Inflammatory macrophage treated with lipopolysaccharide for 4 hours (primary cell): Measurements from ENCODE around the gene SLAIN2.

Source experiments
- DNase-seq: peaks from one replicate; pipeline ENCODE4 v3.0.0-alpha.2; 2020

SLAIN2 gene

DNA sequence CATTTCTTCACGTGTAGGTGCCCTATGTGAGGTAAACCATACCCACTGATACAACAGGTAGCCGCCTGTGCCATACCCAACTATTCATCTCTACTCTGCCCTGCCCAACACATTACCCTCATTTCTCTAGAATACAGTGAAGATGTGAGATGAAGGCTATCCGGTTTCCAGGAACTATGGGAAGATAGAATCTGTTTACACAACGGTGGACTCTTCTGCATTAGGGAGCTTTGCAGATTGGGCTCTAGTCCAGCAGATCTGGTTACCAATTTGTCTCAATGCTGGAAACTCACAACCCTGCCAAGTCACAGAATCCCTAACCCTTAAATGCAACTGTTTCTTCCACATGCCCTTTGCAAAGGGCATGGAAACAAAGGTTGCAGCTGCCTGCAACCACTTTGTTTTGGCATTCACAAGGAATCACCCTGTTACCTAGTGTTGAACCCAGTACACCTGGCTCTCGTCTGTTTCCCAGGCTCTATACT, 6.4 kb upstream of the SLAIN2 start:
- no peak for DNase-seq

DNA sequence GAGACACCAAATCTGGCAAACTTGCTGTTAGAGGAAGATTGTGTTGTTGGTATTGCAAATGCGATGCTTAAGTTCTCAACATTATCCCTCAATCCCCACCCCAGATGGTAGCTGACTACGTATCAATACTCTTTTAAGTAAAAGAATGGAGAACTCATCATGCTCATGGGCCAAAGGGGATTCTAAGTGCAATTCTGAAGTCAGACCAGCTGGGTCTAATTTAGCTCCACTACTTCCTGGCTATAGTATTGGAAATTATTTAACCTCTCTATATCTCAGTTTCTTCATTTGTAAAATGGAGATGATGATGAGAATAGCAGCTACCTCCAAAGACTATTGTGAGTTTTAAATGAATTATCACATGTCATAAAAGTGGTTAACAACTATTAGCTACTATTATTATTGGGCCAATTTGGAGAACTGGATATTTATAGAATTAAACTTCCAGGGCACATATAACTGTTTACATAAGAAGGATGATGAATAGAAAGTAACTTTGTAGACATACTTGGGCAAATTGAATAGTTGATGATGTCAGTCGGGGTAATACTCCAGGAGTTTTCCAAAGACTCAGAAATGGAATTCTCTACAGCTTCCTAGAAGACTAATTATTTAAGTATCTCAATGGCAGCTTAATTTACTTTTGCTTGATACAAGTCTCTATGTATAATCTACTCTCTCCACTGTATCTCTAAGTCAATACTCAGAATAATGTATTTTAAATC, 5.0 kb upstream of the SLAIN2 start:
- DNase-seq, result no peak

- peak; percentile 55 for DNase-seq
Measured at GRCh38 chr4:48337731-48338130, 3.6 kb upstream of the SLAIN2 start.

DNA sequence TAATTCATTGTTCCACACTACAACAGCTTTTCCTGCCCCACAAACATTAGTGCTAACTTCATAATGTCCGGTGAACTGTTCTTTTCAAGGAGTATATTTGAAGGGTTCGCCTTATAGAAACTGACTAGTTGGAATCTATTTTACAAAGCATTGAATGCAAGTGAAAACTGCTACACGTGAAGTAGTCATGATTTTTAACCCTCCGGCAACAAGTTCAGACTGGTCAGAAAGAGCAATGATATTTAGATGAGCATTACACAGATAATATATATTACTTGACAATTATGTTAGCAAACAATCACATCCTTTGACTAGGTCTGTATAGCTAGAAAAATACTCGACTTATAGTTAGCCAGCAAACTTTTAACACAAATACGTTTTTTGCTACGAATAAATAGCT, 1.7 kb upstream of the SLAIN2 start:
- DNase-seq, result no peak

GRCh38 chr4:48340276-48340964, 909 bp upstream of the SLAIN2 start:
- DNase-seq, result peak; percentile 90

GRCh38 chr4:48341776-48342605, 662 bp downstream of the SLAIN2 start:
- peak; percentile 32 for DNase-seq

GRCh38 chr4:48342606-48342880, 1.2 kb downstream of the SLAIN2 start:
- DNase-seq, result no peak

DNA sequence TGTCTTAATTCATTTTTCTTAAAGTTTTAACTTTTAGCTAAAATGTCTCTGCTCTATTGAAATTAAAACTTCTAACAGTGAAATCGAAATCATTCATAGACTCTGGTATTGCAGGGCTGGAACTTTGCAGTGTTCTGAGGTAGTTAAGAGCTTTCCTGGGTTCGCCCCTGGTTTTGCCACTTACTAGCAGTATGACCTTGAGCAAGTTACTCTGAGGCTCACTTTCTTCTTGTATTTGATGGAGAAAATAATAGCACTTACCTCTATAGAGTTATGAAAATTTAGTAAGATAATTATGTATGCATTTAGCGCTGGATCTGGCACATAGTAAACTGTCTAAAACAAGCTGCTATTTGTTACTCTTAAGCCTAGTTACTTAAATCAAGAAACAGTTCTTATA, 1.7 kb downstream of the SLAIN2 start:
- no peak for DNase-seq

GRCh38 chr4:48343551-48343950, 2.2 kb downstream of the SLAIN2 start:
- peak; percentile 66 for DNase-seq

DNA sequence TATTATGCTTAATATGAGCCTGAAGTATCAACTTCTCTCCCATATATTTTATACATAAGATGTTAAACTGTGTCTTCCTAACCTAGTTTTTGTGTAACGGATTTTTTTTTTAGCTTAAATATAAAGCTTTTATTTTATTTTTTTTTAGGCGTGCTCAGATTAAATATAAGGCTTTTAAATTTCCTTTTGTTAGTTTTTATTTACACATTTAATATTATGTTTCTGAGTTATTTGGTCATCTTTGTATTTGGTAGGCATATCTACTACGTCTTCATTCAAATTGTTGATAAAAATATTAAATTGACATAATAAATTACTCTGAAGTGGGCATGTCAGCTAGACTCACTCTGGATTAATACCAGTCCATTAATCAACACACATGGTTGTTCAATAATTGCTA, 4.2 kb downstream of the SLAIN2 start:
- no peak for DNase-seq

DNA sequence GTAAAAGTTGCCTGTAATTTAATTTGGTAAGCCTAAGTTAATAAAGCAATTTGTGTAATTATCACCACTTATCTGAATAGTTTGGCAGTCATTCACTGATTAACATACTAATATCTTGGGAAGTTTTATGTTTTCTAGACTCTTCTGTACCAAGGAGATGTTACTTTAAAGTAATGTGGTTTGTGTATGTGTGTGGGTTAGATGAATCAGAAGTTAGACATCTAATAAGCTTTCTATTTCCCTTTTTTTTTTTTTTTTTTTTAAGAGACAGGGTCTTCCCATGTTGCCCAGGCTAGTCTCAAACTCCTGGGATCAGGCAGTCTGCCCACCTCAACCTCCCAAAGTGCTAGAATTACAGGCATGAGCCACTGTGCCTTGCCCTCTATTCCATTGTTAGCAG, 5.3 kb downstream of the SLAIN2 start:
- DNase-seq, result no peak

DNA sequence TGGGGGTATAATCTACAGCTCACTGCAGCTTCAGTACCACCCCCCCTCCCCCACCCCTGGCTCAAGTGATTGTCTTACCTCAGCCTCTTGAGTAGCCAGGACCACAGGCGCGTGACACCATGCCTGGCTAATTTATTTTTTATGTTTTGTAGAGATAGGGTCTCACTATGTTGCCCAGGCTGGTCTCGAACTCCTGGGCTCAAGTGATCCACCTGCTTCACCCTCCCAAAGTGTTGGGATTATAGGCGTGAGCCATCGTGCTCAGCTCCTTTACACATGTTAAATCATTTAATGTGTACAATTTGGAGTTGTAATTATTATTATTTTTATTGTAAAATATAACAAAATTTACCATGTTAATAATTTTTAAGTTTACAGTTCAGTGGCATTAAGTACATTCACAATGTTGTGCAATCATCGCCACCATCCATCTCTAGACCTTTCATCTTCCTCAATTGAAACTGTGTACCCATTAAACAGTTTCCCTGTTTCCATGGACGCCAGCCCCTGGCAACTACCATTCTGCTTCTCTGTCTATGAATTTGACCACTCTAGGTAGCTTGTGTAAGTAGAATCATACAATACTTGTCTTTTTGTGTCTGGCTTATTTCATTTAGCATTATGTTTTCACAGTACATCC, 6.1 kb downstream of the SLAIN2 start:
- DNase-seq, result no peak

- no peak for DNase-seq
Measured at GRCh38 chr4:48350871-48351270, 9.5 kb downstream of the SLAIN2 start.

DNA sequence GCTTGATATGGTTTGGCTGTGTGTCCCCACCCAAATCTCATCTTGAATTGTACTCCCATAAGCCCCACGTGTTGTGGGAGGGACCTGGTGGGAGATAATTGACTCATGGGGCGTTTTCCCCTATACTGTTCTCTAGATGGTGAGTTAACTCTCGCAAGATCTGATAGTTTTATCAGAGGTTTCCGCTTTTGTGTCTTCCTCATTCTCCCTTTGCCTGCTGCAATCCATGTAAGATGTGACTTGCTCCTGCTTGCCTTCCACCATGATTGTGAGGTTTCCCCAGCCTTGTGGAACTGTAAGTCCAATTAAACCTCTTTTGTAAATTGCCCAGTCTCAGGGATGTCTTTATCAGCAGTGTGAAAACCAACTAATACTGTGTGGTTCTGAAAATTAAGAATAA, 11.5 kb downstream of the SLAIN2 start:
- no peak for DNase-seq

DNA sequence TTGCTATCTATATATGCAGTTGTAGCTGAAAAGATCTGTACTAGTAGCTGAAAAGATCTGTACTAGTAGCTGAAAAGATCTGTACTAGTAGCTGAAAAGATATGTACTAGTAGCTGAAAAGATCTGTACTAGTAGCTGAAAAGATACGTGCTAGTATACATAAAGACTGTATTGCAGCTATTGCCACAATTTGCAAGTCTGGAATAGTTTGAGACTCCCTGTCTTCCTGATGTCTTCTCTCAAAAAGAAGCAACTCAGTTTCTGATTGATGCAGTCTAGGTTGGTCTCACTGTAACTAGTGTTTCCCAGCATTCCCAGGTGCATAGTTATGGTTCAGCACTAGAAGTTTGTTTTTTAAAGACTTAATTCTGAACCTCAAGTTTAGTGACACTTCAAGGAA, 15.0 kb downstream of the SLAIN2 start:
- DNase-seq, result no peak

DNA sequence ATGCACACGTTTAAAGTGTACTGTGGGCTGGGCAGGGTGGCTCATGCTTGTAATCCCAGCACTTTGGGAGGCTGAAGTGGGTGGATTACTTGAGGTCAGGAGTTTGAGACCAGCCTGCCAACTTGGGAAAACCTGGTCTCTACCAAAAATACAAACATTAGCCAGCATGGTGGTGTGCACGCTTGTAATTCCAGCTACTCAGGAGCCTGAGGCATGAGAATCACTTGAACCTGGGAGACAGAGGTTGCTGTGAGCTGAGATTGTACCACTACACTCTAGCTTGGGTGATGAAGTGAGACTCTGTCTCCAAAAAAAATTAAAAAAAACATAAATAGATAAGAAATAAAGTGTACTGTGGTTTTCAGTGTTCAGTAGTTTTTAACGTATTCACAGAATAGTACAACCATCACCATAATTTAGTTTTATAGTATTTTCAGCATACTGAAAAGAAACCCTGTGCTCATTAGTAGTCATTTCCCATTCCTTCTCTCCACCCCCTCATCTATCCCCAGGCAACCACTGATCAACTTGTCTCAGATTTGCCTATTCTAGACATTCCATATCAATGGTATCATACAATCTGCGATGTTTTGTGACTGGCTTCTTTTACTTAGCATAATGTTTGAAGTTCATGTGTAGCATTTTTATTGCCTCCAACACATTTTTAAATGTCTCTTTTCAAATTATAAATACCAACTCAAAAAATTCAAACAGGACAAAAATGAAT, 19.1 kb downstream of the SLAIN2 start:
- no peak for DNase-seq

- peak; percentile 8 for DNase-seq
Measured at GRCh38 chr4:48361012-48361400, 19.7 kb downstream of the SLAIN2 start.

- DNase-seq, result no peak
Measured at GRCh38 chr4:48366611-48367010, 25.3 kb downstream of the SLAIN2 start.

GRCh38 chr4:48367016-48367415, 25.7 kb downstream of the SLAIN2 start:
- no peak for DNase-seq

GRCh38 chr4:48368389-48368788, 27.1 kb downstream of the SLAIN2 start:
- DNase-seq, result no peak

DNA sequence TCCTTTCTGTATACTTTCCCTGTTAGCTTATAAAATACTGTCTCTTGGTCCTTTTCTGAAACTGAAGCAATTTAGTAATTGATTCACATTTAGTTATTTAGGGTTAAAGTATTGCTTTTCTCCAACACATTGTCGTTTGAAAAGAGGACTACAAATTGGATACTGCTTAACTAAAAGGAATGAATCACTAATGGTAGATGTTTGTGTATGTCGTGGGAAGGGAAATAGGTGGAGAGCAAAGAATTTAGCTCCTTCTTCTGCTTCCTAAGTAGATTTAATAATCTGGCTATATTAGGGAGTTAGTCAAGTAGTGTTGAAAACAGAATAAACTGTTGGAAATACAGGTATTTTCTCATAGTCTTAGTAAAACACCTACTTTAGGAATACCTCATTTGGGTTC, 27.9 kb downstream of the SLAIN2 start:
- no peak for DNase-seq

DNA sequence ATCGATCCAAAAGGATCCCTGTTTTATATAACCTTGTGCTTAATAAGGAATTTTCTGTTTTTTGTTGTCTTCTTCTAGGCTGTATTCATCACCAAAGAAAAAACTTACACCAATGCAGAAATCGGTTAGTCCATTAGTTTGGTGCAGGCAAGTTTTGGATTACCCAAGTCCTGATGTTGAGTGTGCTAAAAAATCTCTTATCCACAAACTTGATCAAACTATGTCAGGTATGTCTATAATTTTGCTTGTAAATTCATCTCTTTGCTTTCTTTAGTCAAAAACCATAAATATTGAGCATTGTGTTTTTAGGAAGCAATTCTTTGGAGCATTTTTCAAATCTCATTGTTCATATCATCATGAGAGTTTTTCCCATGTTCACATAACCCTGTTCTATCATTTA, 28.4 kb downstream of the SLAIN2 start:
- DNase-seq, result no peak
